SK-N-SH treated with all-trans-retinoic acid at 6 μM for 48 hours (cell line): ENCODE measurements around the gene KLF13.

Source experiments
- ATAC-seq: fragments of 200-7000 bp; cut with Tn5 transposase; 3 replicates; pipeline ENCODE4 v1.9.1; 2020; ENCODE audit warnings: mild to moderate bottlenecking, moderate library complexity
- ARNTL ChIP-seq: fragments of 450-650 bp; formaldehyde crosslinking; IDR thresholded peaks from 2 replicates; pipeline ENCODE4 v1.5.0; 2020; ENCODE audit warnings: low read depth, mild to moderate bottlenecking, moderate library complexity, borderline replicate concordance
- BACH2 ChIP-seq: fragments of 250-450 bp; sonication (Bioruptor Pico); IDR thresholded peaks from 2 replicates; pipeline ENCODE4 v1.9.0; 2021; ENCODE audit warnings: mild to moderate bottlenecking, borderline replicate concordance
- CREB5 ChIP-seq: fragments of 250-450 bp; sonication (Bioruptor Pico); IDR thresholded peaks from 2 replicates; pipeline ENCODE4 v1.5.1; 2020; ENCODE audit warnings: low read depth, mild to moderate bottlenecking, moderate library complexity
- CSDC2 ChIP-seq: fragments of 250-450 bp; sonication (Bioruptor Pico); IDR thresholded peaks from 2 replicates; pipeline ENCODE4 v1.5.0; 2020; ENCODE audit warnings: mild to moderate bottlenecking, moderate library complexity
- CSRNP3 ChIP-seq: fragments of 250-450 bp; sonication (Bioruptor Pico); IDR thresholded peaks from 2 replicates; pipeline ENCODE4 v1.5.1; 2021; ENCODE audit warnings: mild to moderate bottlenecking, moderate library complexity
- ESRRG ChIP-seq: fragments of 250-450 bp; sonication (Bioruptor Pico); IDR thresholded peaks from 2 replicates; pipeline ENCODE4 v1.6.1; 2021; ENCODE audit warnings: mild to moderate bottlenecking
- GLIS3 ChIP-seq: fragments of 250-450 bp; sonication (Bioruptor Pico); IDR thresholded peaks from 2 replicates; pipeline ENCODE4 v1.5.0; 2020; ENCODE audit warnings: mild to moderate bottlenecking, moderate library complexity
- ISL1 ChIP-seq: fragments of 250-450 bp; sonication (Bioruptor Pico); IDR thresholded peaks from 2 replicates; pipeline ENCODE4 v2.1.2; 2022; ENCODE audit warnings: mild to moderate bottlenecking, moderate library complexity
- OSR1 ChIP-seq: fragments of 250-450 bp; sonication (Bioruptor Pico); IDR thresholded peaks from 2 replicates; pipeline ENCODE4 v1.8.0; 2022; ENCODE audit warnings: moderate library complexity, mild to moderate bottlenecking, inconsistent platforms
- PATZ1 ChIP-seq: fragments of 250-450 bp; sonication (Bioruptor Pico); IDR thresholded peaks from 2 replicates; pipeline ENCODE4 v1.8.0; 2020; ENCODE audit warnings: mild to moderate bottlenecking, moderate library complexity, borderline replicate concordance
- POU6F1 ChIP-seq: fragments of 250-450 bp; sonication (Bioruptor Pico); IDR thresholded peaks from 2 replicates; pipeline ENCODE4 v1.8.0; 2021; ENCODE audit warnings: low read depth, mild to moderate bottlenecking, moderate library complexity, borderline replicate concordance
- PPARA ChIP-seq: fragments of 250-450 bp; sonication (Bioruptor Pico); IDR thresholded peaks from 2 replicates; pipeline ENCODE4 v1.5.0; 2020; ENCODE audit warnings: mild to moderate bottlenecking, borderline replicate concordance
- RARB ChIP-seq: fragments of 250-450 bp; sonication (Bioruptor Pico); IDR thresholded peaks from 2 replicates; pipeline ENCODE4 v1.8.0; 2021; ENCODE audit warnings: mild to moderate bottlenecking, moderate library complexity
- SNAI2 ChIP-seq: fragments of 250-450 bp; sonication (Bioruptor Pico); IDR thresholded peaks from 2 replicates; pipeline ENCODE4 v1.5.0; 2020; ENCODE audit warnings: mild to moderate bottlenecking, moderate library complexity
- TCF4 ChIP-seq: fragments of 250-450 bp; sonication (Bioruptor Pico); IDR thresholded peaks from 2 replicates; pipeline ENCODE4 v1.8.0; 2021; ENCODE audit warnings: mild to moderate bottlenecking, moderate library complexity, borderline replicate concordance
- TOX ChIP-seq: fragments of 250-450 bp; sonication (Bioruptor Pico); IDR thresholded peaks from 2 replicates; pipeline ENCODE4 v1.8.0; 2021; ENCODE audit warnings: mild to moderate bottlenecking, moderate library complexity, borderline replicate concordance
- TSHZ2 ChIP-seq: fragments of 250-450 bp; sonication (Bioruptor Pico); IDR thresholded peaks from 2 replicates; pipeline ENCODE4 v1.5.0; 2020; ENCODE audit warnings: mild to moderate bottlenecking, moderate library complexity
- ZC3H10 ChIP-seq: fragments of 250-450 bp; sonication (Bioruptor Pico); IDR thresholded peaks from 2 replicates; pipeline ENCODE4 v1.5.1; 2021; ENCODE audit warnings: mild to moderate bottlenecking, moderate library complexity
- ZFP30 ChIP-seq: fragments of 450-650 bp; formaldehyde crosslinking; IDR thresholded peaks from 2 replicates; pipeline ENCODE4 v1.5.0; 2022; ENCODE audit warnings: mild to moderate bottlenecking, moderate library complexity
- ZNF565 ChIP-seq: fragments of 450-650 bp; formaldehyde crosslinking; conservative IDR thresholded peaks from 2 replicates; pipeline ENCODE4 v1.5.0; 2020; ENCODE audit warnings: low read depth, mild to moderate bottlenecking, moderate library complexity
- ZNF70 ChIP-seq: fragments of 450-650 bp; formaldehyde crosslinking; IDR thresholded peaks from 2 replicates; pipeline ENCODE4 v1.5.0; 2020; ENCODE audit warnings: mild to moderate bottlenecking, moderate library complexity
- ZNF8 ChIP-seq: fragments of 450-650 bp; formaldehyde crosslinking; IDR thresholded peaks from 2 replicates; pipeline ENCODE4 v1.5.0; 2020; ENCODE audit warnings: mild to moderate bottlenecking, moderate library complexity

Gene KLF13

GRCh38 chr15:31378363-31378903 is 51.8 kb downstream of the KLF13 start:
- no peak for ATAC-seq
- no peak for TF ChIP-seq ZNF8 (CRISPR knock-in tag)
- no peak for TF ChIP-seq TCF4 (CRISPR knock-in tag)
- no peak for TF ChIP-seq ZNF70 (CRISPR knock-in tag)
- no peak for TF ChIP-seq ZFP30
- no peak for TF ChIP-seq BACH2 (CRISPR knock-in tag)
- TF ChIP-seq PATZ1, result no peak
- no peak for TF ChIP-seq CREB5 (CRISPR knock-in tag)

GRCh38 chr15:31379042-31379441 is 52.4 kb downstream of the KLF13 start:
- no peak for ATAC-seq
- no peak for TF ChIP-seq PPARA
- no peak for TF ChIP-seq OSR1 (CRISPR knock-in tag)
- no peak for TF ChIP-seq GLIS3 (CRISPR knock-in tag)
- no peak for TF ChIP-seq TSHZ2 (CRISPR knock-in tag)
- TF ChIP-seq TCF4 (CRISPR knock-in tag), result no peak
- no peak for TF ChIP-seq PATZ1
- TF ChIP-seq ESRRG (CRISPR knock-in tag), result no peak
- no peak for TF ChIP-seq ZNF565 (CRISPR knock-in tag)
- no peak for TF ChIP-seq BACH2 (CRISPR knock-in tag)
- no peak for TF ChIP-seq ZC3H10 (CRISPR knock-in tag)
- TF ChIP-seq ARNTL (CRISPR knock-in tag), result no peak
- TF ChIP-seq SNAI2 (CRISPR knock-in tag), result no peak

GRCh38 chr15:31379577-31379976 is 52.9 kb downstream of the KLF13 start:
- ATAC-seq, result no peak
- no peak for TF ChIP-seq TOX
- TF ChIP-seq ESRRG (CRISPR knock-in tag), result no peak
- TF ChIP-seq ISL1 (CRISPR knock-in tag), result no peak
- TF ChIP-seq CREB5 (CRISPR knock-in tag), result no peak
- TF ChIP-seq POU6F1 (CRISPR knock-in tag), result no peak
- no peak for TF ChIP-seq ARNTL (CRISPR knock-in tag)
- no peak for TF ChIP-seq CSDC2 (CRISPR knock-in tag)
- no peak for TF ChIP-seq SNAI2 (CRISPR knock-in tag)
- no peak for TF ChIP-seq GLIS3 (CRISPR knock-in tag)
- TF ChIP-seq RARB (CRISPR knock-in tag), result no peak
- no peak for TF ChIP-seq ZNF8 (CRISPR knock-in tag)
- TF ChIP-seq CSRNP3 (CRISPR knock-in tag), result no peak
- no peak for TF ChIP-seq ZFP30
- no peak for TF ChIP-seq TSHZ2 (CRISPR knock-in tag)
- no peak for TF ChIP-seq OSR1 (CRISPR knock-in tag)
- no peak for TF ChIP-seq ZNF70 (CRISPR knock-in tag)
